HL-60 (cell line): ENCODE data around the gene TTC27.

Experiments used
- DNase-seq, 2 experiments: peaks; one replicate each; pipeline ENCODE4 v3.0.0-alpha.2; 2010 to 2020; ENCODE audit warnings: low read depth in 1 of 2, low spot score in 1 of 2
- H3K27ac ChIP-seq: fragments of 250-450 bp; sonication (Bioruptor Pico); replicated peaks from 2 replicates; pipeline ENCODE4 v1.5.1; 2020; ENCODE audit warnings: mild to moderate bottlenecking, moderate library complexity
- H3K27me3 ChIP-seq: fragments of 250-450 bp; sonication (Bioruptor Pico); 2 replicates; pipeline ENCODE4 v1.5.1; 2021; ENCODE audit warnings: mild to moderate bottlenecking, moderate library complexity; ENCODE audit not compliant: insufficient read depth, poor library complexity, severe bottlenecking
- H3K4me3 ChIP-seq: replicated peaks from 2 replicates; pipeline ENCODE4 v1.5.1; 2011; ENCODE audit warnings: mild to moderate bottlenecking, control low read depth, low read length; ENCODE audit not compliant: insufficient read depth
- CTCF ChIP-seq: IDR thresholded peaks from one replicate; pipeline ENCODE4 v1.5.1; 2011; ENCODE audit warnings: low read length, control low read depth, inconsistent platforms; ENCODE audit not compliant: insufficient read depth
- GABPA ChIP-seq: IDR thresholded peaks from 2 replicates; pipeline ENCODE4 v1.6.1; 2012; ENCODE audit warnings: low read depth
- POLR2AphosphoS5 ChIP-seq: IDR thresholded peaks from 2 replicates; pipeline ENCODE4 v1.6.1; 2012; ENCODE audit warnings: low read depth
- SPI1 ChIP-seq: IDR thresholded peaks from 2 replicates; pipeline ENCODE4 v1.6.1; 2012; ENCODE audit warnings: low read depth, mild to moderate bottlenecking, borderline replicate concordance
- TF ChIP-seq, protein P1 (sequence below): IDR thresholded peaks from 2 replicates; pipeline ENCODE4 v1.6.1; 2012; ENCODE audit warnings: low read depth; ENCODE audit not compliant: insufficient replicate concordance

The TTC27 gene

GRCh38 chr2:32711908-32712501, 84.2 kb downstream of the TTC27 start:
- no peak for TF ChIP-seq GABPA
- no peak for TF ChIP-seq SPI1
- TF ChIP-seq, protein P1, sequence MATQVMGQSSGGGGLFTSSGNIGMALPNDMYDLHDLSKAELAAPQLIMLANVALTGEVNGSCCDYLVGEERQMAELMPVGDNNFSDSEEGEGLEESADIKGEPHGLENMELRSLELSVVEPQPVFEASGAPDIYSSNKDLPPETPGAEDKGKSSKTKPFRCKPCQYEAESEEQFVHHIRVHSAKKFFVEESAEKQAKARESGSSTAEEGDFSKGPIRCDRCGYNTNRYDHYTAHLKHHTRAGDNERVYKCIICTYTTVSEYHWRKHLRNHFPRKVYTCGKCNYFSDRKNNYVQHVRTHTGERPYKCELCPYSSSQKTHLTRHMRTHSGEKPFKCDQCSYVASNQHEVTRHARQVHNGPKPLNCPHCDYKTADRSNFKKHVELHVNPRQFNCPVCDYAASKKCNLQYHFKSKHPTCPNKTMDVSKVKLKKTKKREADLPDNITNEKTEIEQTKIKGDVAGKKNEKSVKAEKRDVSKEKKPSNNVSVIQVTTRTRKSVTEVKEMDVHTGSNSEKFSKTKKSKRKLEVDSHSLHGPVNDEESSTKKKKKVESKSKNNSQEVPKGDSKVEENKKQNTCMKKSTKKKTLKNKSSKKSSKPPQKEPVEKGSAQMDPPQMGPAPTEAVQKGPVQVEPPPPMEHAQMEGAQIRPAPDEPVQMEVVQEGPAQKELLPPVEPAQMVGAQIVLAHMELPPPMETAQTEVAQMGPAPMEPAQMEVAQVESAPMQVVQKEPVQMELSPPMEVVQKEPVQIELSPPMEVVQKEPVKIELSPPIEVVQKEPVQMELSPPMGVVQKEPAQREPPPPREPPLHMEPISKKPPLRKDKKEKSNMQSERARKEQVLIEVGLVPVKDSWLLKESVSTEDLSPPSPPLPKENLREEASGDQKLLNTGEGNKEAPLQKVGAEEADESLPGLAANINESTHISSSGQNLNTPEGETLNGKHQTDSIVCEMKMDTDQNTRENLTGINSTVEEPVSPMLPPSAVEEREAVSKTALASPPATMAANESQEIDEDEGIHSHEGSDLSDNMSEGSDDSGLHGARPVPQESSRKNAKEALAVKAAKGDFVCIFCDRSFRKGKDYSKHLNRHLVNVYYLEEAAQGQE = no peak
- TF ChIP-seq POLR2AphosphoS5 = no peak
- no peak for TF ChIP-seq CTCF
- DNase-seq = no peak
- Histone ChIP-seq H3K4me3 (no peak overlapping the region), H3K27ac (no peak overlapping the region), H3K27me3 (no peaks in the 10 kb centered on the region)

DNA sequence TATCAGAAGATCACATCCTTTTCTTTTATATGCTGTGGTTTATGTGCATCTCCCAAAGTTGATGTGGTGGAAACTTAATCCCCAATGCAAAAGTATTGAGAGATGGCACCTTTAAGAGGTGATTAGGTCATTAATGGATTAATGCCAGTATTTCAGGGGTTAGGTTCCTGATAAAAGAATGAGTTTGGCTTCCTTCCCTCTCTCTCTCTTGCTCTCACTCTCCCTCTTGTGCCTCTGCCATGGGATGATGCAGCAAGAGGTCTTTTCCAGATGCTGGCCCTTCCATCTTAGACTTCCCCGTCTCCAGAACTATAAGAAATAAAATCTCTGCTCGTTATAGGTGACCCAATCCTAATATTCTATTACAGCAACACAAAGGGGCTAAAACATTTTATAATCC, 85.0 kb downstream of the TTC27 start:
- no peak for TF ChIP-seq POLR2AphosphoS5
- TF ChIP-seq SPI1 = no peak
- TF ChIP-seq, protein P1 = no peak
- TF ChIP-seq GABPA = no peak
- no peak for TF ChIP-seq CTCF
- H3K27ac ChIP-seq = no peak overlapping the region
- H3K27me3 ChIP-seq = no peaks in the 10 kb centered on the region
- no peak overlapping the region for H3K4me3 ChIP-seq
- no peak for DNase-seq

DNA sequence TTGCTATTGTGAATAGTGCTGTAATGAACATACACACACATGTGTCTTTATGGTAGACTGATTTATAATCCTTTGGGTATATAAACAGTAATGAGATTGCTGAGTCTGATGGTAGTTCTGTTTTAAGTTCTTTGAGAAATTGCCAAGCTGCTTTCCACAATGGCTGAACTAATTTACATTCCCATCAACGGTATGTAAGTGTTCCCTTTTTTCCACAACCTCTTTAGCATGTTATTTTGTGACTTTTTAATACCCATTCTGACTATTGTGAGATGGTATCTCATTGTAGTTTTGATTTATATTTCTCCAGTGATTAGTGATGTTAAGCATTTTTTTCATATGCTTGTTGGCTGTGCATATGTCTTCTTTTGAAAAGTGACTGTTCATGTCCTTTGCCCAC, 86.7 kb downstream of the TTC27 start:
- H3K4me3 ChIP-seq = no peak overlapping the region
- DNase-seq = no peak
- H3K27me3 ChIP-seq = no peaks in the 10 kb centered on the region
- TF ChIP-seq SPI1 (no peak), GABPA (no peak), POLR2AphosphoS5 (no peak), CTCF (no peak)
- TF ChIP-seq, protein P1 = no peak
- H3K27ac ChIP-seq = no peak overlapping the region
